Measurements from ENCODE around the gene CACNG5. TPM values are rescaled to one million over a fixed set of nuclear protein-coding genes. Genes with fewer than 3 reads are reported as not detected.

The CACNG5 gene
- total RNA-seq, 1 experiment from 2014 or later = not detected

DNA sequence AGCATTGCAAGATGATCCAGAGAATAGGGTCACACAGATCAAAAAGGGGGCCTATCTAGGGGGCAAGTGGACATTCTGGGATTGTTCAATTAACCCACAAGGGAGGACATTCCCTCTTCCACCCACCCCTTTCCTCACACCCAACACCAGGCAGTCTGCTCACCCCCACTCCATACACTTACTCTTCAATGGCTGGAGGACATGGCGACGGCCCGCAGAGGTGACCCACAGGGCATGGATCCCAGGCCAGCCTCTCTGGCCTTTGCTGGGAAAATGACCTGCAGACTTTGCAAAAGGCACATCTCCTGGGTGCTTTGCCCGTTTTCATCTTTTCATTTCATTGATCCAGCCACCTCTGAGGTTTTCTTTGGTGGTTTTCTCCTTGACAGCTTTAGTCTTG, 1.7 kb upstream of the CACNG5 start:
- Histone ChIP-seq H3K9me3 (replicated peaks) (no peaks in the 10 kb centered on the region), H3K27ac (no peak overlapping the region), H3K27me3 (replicated peaks) (peaks cover 51% of the 10 kb centered on the region), H3K4me3 (no peak overlapping the region), H3K4me1 (replicated peaks) (no peaks in the 10 kb centered on the region), H3K36me3 (no peaks in the 10 kb centered on the region)
- no peak for DNase-seq (ENCODE audit: low read depth in 1 of 2, low spot score in 2 of 2)

- no peaks in the 10 kb centered on the region for H3K9me3 ChIP-seq (replicated peaks)
- no peak overlapping the region for H3K4me3 ChIP-seq
- no peak overlapping the region for H3K27ac ChIP-seq
- no peaks in the 10 kb centered on the region for H3K4me1 ChIP-seq (replicated peaks)
- H3K27me3 ChIP-seq (replicated peaks) = peaks cover 46% of the 10 kb centered on the region
- DNase-seq (ENCODE audit: low read depth in 1 of 2, low spot score in 2 of 2) = no peak
- no peaks in the 10 kb centered on the region for H3K36me3 ChIP-seq
Observed at GRCh38 chr17:66834426-66834918, 445 bp upstream of the CACNG5 start.

DNA sequence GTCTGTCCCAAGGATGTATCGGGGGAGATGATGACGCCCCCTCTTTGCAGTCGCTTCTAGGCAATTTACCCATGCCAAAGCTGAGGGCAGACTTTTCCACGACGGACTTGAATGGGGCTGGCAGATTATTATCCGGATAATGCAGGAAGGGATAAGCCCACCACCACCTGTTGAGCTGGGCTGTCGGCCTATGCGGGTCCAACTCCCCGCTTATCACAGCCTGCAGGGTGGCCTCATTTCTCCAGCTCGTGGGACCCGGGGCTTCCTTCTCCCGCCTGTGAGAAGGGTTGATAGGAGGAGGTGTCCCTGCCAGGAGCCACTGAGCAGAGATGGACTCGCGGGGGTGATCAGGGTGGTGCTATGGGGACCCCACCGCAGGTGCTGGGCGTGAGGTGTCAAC, 559 bp downstream of the CACNG5 start:
- Histone ChIP-seq H3K4me3 (no peak overlapping the region), H3K27ac (no peak overlapping the region), H3K27me3 (replicated peaks) (peaks cover 48% of the 10 kb centered on the region), H3K9me3 (replicated peaks) (no peaks in the 10 kb centered on the region), H3K4me1 (replicated peaks) (no peaks in the 10 kb centered on the region), H3K36me3 (no peaks in the 10 kb centered on the region)
- no peak for DNase-seq (ENCODE audit: low read depth in 1 of 2, low spot score in 2 of 2)

DNA sequence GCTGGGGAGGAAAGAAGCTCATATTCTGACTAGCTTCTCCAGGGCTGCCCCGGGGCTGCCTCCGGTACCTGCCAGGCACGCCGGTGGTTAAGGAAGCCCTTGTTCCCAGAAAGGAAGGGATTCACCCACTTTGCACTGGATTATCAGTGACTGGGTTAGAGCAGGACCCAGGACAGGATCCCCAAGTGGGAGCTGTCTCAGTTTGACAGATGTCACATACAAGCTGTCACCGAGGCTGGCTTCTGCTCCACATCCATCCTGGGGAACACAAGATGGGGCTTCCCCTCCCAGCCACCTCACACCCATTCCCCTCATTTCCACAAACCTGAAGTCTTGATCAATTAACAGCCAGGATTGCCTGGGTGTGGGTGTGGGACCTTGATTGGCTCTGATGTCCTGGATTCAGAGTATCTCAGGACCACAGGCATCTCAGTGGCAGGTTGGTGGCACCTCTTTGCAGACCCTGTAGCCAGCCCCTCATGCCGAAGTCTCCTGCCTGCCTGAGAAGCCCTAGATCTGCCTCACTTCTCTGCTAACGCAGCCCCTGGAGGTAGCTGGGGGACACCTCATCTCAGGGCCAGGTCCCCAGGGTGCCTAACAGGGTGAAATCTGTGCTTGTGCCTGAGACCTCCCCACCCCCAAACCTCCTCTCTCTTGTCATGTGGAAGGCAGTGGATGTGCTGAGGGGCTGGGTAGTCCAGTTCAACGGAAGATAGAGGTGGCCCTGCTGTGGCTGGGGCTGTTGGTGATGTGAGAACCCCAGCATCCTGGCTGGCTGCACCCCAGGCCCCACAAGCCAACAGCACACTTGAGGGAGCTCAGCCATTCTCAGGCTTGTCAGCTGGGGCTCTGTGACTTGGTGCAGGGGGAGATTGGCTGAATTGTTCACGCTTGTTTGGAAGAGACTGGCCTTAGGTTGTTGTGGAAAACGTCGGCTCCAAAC, 1.4 kb downstream of the CACNG5 start:
- H3K27me3 ChIP-seq (replicated peaks) = peaks cover 55% of the 10 kb centered on the region
- no peaks in the 10 kb centered on the region for H3K4me1 ChIP-seq (replicated peaks)
- H3K36me3 ChIP-seq = no peaks in the 10 kb centered on the region
- H3K27ac ChIP-seq = no peak overlapping the region
- H3K9me3 ChIP-seq (replicated peaks) = no peaks in the 10 kb centered on the region
- no peak for DNase-seq (ENCODE audit: low read depth in 1 of 2, low spot score in 2 of 2)
- H3K4me3 ChIP-seq = no peak overlapping the region

DNA sequence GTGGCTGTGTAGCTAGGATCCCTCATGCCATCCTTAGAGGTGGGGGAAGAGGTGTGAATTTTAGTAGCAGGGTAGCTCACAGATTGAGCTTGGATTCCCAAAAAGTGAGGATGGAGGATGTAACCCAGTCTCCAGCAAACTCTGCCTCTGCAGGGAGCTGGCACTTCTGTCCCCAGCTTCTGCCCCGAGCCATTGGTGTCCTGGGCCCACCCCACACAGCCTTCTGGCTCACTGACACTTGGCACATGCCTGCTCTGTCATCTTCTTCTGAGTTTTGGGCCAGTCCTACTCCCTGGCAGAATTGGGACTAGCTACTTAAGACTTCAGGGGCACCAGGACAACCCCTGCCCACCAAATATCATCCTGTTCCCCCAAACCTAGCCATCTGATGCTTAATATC, 2.3 kb downstream of the CACNG5 start:
- no peak overlapping the region for H3K27ac ChIP-seq
- DNase-seq (ENCODE audit: low read depth in 1 of 2, low spot score in 2 of 2) = no peak
- peaks cover 59% of the 10 kb centered on the region for H3K27me3 ChIP-seq (replicated peaks)
- H3K4me3 ChIP-seq = no peak overlapping the region
- no peaks in the 10 kb centered on the region for H3K4me1 ChIP-seq (replicated peaks)
- no peaks in the 10 kb centered on the region for H3K9me3 ChIP-seq (replicated peaks)
- H3K36me3 ChIP-seq = no peaks in the 10 kb centered on the region

DNA sequence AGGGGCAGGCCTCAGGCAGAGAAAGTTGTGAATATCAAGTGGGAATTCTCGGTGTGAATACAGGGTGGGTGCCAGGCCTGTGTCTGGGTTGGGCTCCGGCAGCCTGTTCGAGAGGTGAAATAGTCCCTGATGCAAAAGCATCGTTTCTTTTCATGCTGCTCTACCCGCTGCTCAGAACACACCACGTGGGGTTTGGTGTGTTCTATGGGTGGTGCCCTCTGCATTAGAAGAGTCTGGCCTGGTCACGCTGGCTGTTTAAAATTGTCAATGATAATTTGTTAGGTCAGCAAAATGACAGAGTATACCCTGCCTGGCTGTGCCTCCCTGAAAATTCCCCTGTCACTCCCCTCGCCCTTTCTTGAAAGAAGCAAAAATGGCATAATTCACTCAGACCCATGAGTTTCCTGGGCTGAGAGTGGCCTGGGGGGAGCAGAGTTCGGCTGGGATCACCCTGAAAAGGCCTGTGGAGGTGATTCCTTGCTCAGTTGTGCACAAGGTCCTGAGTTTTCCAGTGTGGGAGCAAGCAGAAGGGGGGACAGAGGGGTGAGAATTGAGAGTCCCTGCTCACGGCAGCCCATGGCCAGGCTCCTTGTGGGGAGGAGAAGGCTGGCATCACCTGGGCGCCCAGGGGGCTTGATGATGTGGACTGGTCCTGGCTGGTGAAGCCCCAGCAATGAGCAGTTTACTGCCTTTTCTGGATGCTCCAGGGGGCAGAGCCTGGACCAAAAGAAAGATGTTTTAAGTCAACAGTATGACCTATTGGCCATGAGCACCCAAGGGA, 3.2 kb downstream of the CACNG5 start:
- Histone ChIP-seq H3K9me3 (replicated peaks) (no peaks in the 10 kb centered on the region), H3K4me3 (no peak overlapping the region), H3K4me1 (replicated peaks) (no peaks in the 10 kb centered on the region), H3K36me3 (no peaks in the 10 kb centered on the region), H3K27ac (no peak overlapping the region), H3K27me3 (replicated peaks) (peaks cover 59% of the 10 kb centered on the region)
- no peak for DNase-seq (ENCODE audit: low read depth in 1 of 2, low spot score in 2 of 2)

DNA sequence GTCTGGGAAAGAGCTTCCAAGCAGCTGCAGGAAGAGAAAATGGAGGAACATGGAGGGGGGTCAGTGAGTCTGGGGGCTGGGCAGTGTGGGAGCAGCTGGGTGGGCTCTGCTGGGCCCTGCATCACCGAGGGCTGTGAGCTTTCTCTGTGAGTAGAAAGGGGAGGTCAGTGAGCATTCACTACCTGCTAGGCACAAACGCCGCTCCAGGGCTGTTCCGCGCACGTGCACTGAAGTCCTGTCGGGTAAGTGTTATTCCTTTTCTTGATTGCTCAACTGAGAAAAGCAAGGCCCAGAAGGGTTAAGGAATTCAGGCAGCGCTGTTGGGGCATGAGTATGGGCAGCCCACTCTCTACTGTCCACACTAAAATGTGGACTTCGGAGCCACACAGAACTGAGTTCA, 4.7 kb downstream of the CACNG5 start:
- DNase-seq (ENCODE audit: low read depth in 1 of 2, low spot score in 2 of 2) = no peak
- Histone ChIP-seq H3K4me3 (no peak overlapping the region), H3K27ac (no peak overlapping the region), H3K4me1 (replicated peaks) (no peaks in the 10 kb centered on the region), H3K36me3 (no peaks in the 10 kb centered on the region), H3K9me3 (replicated peaks) (0 out of 2 replicates have a peak, but pooled peaks cover 2% of the 10 kb centered on the region), H3K27me3 (replicated peaks) (peaks cover 55% of the 10 kb centered on the region)

DNA sequence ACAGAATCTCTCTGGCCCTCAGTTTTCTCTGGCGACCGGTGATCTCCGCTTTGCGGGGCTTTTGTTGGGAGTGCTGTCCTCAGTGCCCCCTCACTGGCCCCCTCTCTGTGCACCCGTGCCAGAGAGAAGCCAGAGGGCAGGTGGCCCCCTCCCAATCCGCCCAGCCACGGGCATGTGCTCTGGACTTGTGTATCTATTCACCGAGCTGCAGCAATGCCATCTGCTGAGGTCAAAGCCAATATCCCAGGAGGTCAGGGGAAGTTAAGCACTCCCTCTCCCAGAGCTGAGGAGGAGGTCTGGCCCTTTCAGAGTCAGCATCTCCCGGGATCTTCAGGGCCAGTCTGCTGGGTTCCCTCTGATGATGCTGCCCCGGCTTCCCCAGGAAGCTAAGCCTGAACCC, 5.1 kb downstream of the CACNG5 start:
- no peaks in the 10 kb centered on the region for H3K4me1 ChIP-seq (replicated peaks)
- H3K36me3 ChIP-seq = no peaks in the 10 kb centered on the region
- H3K27me3 ChIP-seq (replicated peaks) = peaks cover 54% of the 10 kb centered on the region
- 0 out of 2 replicates have a peak, but pooled peaks cover 2% of the 10 kb centered on the region for H3K9me3 ChIP-seq (replicated peaks)
- H3K27ac ChIP-seq = no peak overlapping the region
- DNase-seq (ENCODE audit: low read depth in 1 of 2, low spot score in 2 of 2) = no peak
- H3K4me3 ChIP-seq = no peak overlapping the region

DNA sequence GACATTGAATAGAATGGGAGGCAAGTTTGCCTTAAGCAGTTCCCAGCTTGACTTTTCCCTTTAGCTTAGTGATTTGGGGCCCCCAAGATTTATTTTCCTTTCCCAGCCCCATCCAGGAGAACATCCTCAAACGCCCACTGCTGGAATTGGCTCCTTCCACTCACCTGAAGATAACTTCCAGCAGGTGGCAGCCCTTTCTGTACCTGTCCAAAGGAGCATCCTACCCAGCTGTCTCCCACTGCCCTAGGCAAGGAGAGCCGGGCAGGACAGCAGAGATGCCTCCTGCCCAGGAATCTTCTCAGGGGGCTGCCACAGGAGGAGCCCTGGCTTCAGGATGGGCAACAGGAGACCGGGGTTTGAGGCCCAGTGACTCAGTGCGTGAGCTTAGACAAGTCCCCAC, 6.4 kb downstream of the CACNG5 start:
- H3K4me3 ChIP-seq = no peak overlapping the region
- H3K9me3 ChIP-seq (replicated peaks) = 0 out of 2 replicates have a peak, but pooled peaks cover 3% of the 10 kb centered on the region
- no peak overlapping the region for H3K27ac ChIP-seq
- no peak for DNase-seq (ENCODE audit: low read depth in 1 of 2, low spot score in 2 of 2)
- H3K27me3 ChIP-seq (replicated peaks) = peaks cover 41% of the 10 kb centered on the region
- no peaks in the 10 kb centered on the region for H3K4me1 ChIP-seq (replicated peaks)
- H3K36me3 ChIP-seq = no peaks in the 10 kb centered on the region

- no peaks in the 10 kb centered on the region for H3K4me1 ChIP-seq (replicated peaks)
- H3K27ac ChIP-seq = no peak overlapping the region
- no peaks in the 10 kb centered on the region for H3K36me3 ChIP-seq
- H3K4me3 ChIP-seq = no peak overlapping the region
- peaks cover 39% of the 10 kb centered on the region for H3K27me3 ChIP-seq (replicated peaks)
- 0 out of 2 replicates have a peak, but pooled peaks cover 6% of the 10 kb centered on the region for H3K9me3 ChIP-seq (replicated peaks)
- no peak for DNase-seq (ENCODE audit: low read depth in 1 of 2, low spot score in 2 of 2)
Observed at GRCh38 chr17:66841744-66842143, 6.8 kb downstream of the CACNG5 start.

DNA sequence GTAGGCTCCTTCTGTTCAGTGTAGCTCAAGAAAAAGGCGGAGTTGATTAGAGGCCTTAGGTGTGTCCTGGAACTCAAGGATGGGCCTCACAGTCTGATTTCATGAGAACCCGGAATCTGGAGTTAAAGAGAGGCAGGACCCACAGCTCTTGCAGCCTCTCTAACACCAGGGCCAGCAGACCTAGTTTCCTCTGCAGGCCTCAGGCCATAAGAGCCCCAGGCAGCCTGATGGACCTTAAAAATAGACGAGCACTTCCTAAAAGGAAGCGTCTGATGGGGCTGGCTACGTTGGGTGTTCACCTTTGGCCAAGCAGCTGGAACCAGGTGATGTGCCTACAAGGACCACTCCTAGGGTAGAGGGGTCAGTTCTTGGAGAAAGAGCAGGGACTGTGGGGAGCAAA, 7.6 kb downstream of the CACNG5 start:
- Histone ChIP-seq H3K36me3 (no peaks in the 10 kb centered on the region), H3K4me1 (replicated peaks) (no peaks in the 10 kb centered on the region), H3K27ac (no peak overlapping the region), H3K4me3 (no peak overlapping the region), H3K9me3 (replicated peaks) (peaks cover 6% of the 10 kb centered on the region; the same call in 1 of the 2 replicates), H3K27me3 (replicated peaks) (peaks cover 35% of the 10 kb centered on the region)
- no peak for DNase-seq (ENCODE audit: low read depth in 1 of 2, low spot score in 2 of 2)

DNA sequence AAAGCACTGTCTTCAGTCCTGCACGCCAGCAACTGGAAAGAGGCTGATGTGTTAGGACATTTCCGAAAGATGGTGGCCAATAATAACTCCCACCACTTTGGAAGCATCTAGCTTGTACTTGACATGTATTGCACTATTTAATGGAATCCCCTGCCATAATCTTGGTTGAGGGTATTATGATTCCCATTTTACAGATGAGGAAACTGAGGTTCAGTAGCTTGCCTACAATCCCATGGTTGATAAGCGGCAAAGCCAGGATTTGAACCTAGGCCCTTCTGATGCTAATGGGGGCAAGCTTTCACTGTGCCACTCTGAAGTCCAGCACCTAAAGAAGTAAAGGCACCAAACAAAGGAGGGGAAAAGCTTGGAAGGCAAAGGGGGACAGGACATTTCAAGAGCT, 8.0 kb downstream of the CACNG5 start:
- no peak overlapping the region for H3K4me3 ChIP-seq
- H3K27me3 ChIP-seq (replicated peaks) = peaks cover 31% of the 10 kb centered on the region
- no peak overlapping the region for H3K27ac ChIP-seq
- DNase-seq (ENCODE audit: low read depth in 1 of 2, low spot score in 2 of 2) = no peak
- peaks cover 6% of the 10 kb centered on the region; the same call in 1 of the 2 replicates for H3K9me3 ChIP-seq (replicated peaks)
- no peaks in the 10 kb centered on the region for H3K36me3 ChIP-seq
- H3K4me1 ChIP-seq (replicated peaks) = no peaks in the 10 kb centered on the region

GRCh38 chr17:66843627-66844026, 8.7 kb downstream of the CACNG5 start:
- Histone ChIP-seq H3K4me1 (replicated peaks) (no peaks in the 10 kb centered on the region), H3K27me3 (replicated peaks) (peaks cover 30% of the 10 kb centered on the region)

DNA sequence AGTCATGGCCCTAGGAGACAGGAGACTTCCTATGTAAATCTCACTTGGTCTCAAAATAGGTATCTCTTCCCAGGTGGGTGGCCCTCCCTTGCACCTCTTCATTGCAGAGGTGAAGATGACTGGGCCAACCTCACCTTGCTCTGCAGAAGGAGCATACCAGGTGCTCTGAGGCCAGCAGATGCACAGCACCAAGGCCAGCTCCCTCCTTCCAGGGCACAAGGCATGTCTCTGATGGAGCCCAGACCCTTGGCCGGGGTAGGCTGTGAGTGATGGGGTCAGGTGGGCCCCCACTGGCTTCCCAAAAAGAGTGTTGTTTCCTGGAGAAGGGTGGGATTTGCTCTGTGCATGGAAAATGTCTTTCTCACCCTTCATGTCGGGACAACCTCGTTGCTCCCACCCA, 12.8 kb downstream of the CACNG5 start:
- Histone ChIP-seq H3K4me3 (no peak overlapping the region), H3K4me1 (replicated peaks) (no peaks in the 10 kb centered on the region), H3K27me3 (replicated peaks) (peaks cover 19% of the 10 kb centered on the region), H3K36me3 (no peaks in the 10 kb centered on the region), H3K9me3 (replicated peaks) (peaks cover 6% of the 10 kb centered on the region; the same call in 1 of the 2 replicates), H3K27ac (no peak overlapping the region)
- peak in 1 of 2 experiments; percentile 35 for DNase-seq (ENCODE audit: low read depth in 1 of 2, low spot score in 2 of 2)

More at GRCh38 chr17:66843627-66844026, 8.7 kb downstream of the CACNG5 start:
- DNase-seq (ENCODE audit: low read depth in 1 of 2, low spot score in 2 of 2) = no peak
- H3K4me3 ChIP-seq = no peak overlapping the region
- H3K27ac ChIP-seq = no peak overlapping the region
- peaks cover 6% of the 10 kb centered on the region; the same call in 1 of the 2 replicates for H3K9me3 ChIP-seq (replicated peaks)
- H3K36me3 ChIP-seq = no peaks in the 10 kb centered on the region
